NCI-H526 treated with DMSO at 0.1 percent for 48 hours (cell line): ENCODE results near the gene MYL7.
"Not testable (repeated sequence)": the region's sequence is repeated elsewhere in the genome, so short reads cannot be mapped to it uniquely, and the experiment has no call there.

ENCODE experiments used
- DNase-seq: peaks from one replicate; lab custom pipeline; 2025; lab: John Stamatoyannopoulos, UW

The MYL7 gene

DNA sequence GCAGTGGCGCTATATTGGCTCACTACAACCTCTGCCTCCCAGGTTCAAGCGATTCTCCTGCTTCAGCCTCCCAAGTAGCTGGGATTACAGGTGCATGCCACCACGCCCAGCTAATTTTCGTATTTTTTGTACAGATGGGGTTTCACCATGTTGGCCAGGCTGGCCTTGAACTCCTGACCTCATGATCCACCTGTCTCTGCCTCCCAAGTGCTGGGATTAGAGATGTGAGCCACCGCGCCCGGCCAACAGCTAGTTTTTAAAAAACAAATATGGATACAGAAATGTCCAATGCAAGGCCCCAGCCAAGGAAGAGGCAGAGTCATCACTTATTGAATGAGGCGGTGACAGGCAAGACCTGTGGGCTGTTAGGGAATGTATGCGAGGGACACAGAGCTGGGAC is 30.8 kb upstream of the MYL7 start:
- DNase-seq: not testable (repeated sequence)

DNA sequence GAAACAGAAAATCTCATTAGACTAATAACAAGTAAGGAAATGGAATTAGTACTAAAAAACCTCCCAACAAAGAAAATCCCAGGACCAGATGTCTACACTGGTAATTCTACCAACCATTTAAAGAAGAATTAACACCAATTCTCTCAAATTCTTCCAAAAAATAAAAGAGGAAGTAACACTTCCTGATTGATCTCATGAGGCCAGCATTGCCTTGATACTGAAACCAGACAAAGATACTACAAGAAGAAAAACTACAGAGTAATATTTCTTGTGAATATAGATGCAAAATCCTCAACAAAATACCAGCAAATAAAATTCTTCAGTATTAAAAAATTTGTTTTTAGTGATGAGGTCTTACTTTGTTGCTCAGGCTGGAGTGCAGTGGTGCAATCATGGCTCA is 26.8 kb upstream of the MYL7 start:
- DNase-seq: no peak

DNA sequence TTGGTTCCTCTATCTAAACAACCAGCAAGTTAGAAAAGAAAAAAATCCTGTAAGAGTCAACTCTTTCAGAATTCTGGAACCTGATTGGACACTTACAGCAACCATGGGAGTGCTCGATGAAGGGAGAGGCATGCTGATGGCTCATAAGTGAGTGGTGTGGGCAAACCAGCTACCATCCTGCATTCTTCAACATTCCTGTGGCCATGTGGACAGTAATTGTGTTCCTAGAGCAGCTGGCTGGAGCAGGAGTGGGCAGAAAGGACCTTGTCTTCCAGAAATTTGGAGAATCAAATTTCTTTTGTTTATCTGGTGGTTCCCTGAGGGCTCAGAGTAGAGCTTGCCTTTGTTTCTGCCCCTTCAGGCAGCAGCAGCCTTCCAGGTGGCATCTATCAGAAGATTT is 22.5 kb upstream of the MYL7 start:
- DNase-seq: no peak

DNA sequence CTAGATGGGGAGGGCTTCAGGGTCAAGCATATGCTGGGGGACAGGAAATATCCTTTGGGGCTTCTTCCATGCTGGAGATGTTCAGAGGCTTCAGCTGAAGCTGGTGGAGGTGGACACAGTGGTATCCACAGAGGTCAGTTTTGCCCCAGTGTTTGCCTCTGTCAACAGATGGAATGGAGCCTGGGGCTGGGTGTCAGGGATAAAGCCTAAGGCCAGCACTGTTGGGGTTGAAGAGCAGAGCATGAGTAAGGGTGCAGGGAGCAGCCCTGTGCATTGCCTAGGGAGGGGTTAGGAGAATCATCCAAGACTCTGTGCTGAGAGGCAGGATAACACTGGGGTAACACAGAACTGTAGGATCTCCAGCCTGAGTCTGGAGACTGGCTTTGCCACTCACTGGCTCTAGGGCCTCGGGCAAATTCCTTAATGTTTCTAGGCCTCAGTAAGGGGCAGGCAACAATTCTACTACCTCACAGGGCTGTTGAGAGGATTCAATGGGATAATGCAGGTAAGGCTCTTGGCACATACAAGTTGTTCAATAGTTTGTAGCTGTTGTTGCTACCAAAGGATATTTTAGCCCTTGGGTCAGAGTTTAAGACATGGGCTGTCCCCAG is 21.8 kb upstream of the MYL7 start:
- DNase-seq: no peak

- no peak for DNase-seq
These were observed 21.0 kb upstream of the MYL7 start for GRCh38 chr7:44162179-44162578.

GRCh38 chr7:44161371-44161770 is 20.2 kb upstream of the MYL7 start:
- DNase-seq: no peak

DNA sequence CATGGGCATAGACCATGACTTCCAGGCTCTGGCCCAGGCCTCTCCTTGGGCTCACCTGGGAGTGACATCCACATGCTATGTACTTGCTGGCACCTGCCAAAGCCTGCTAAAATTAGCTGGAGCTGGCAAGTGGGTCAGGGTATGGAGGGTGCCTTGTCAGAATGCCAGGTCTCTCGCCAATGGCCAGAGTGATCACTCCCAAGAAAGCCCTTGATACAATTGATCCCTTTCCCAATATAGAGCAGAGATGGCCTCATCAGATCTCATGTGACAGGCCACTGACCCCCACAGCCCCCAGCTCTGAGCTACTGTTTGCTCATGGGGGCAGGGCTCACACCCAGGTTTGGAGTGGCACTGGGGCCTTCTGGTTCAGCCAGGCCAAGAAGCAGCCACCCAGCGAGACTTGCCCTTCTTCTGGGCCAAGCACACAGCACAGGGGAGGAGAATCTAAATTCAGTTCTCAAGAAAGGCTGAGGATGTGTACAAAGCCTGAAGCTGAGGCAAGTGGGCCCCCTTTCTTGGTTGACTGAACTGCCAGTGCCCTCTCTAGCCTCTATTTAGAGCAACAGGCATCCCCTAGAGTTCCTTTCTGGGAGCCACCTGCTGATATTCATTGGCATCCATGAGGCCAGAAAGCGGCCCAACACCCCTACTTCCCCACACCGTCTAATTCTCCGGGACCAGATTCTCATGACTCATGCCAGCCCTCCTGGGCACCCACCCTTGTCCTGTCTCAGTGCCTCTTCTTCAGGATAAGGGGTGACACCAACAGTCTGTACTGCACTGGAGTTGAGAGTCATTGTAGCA is 18.9 kb upstream of the MYL7 start:
- DNase-seq: no peak

- no peak for DNase-seq
These were observed 17.9 kb upstream of the MYL7 start for GRCh38 chr7:44158873-44159631.

DNA sequence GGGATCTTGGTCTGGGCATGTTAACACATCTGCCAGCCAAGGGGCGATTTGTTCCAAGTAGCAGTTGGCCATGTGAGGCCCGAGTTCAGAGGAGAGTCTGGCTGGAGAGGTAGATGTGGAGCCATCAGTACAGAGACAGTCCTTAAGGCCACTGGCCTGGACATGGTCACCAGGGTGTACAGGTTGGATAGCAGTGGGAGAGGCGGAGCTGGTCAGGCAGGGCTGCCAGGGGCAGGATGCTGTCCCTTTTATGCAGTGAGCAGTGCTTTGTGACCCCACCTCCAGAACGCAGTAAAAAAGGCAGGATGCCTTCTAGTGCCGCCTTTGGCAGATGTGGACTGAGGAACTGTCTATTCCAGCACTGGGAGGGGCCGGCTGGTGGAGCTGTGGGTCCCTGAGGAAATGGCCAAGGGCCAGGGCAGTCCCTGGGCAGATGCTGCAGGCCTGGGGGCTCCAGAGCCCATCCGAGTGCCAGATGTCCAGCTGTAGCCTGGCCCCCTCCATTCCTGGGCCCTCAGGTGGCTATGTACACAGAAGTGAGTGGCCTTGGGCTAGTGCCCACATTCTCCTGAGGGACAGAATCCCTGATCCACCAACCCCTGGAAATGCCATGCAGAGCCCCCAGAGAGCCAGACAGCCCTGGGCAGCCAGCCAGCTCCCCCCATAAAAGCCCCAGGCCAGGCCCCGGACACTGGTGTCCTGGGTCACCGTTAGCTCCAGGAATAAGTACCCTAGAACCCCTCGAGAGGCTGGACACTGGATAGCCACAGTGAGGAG is 17.2 kb upstream of the MYL7 start:
- no peak for DNase-seq

DNA sequence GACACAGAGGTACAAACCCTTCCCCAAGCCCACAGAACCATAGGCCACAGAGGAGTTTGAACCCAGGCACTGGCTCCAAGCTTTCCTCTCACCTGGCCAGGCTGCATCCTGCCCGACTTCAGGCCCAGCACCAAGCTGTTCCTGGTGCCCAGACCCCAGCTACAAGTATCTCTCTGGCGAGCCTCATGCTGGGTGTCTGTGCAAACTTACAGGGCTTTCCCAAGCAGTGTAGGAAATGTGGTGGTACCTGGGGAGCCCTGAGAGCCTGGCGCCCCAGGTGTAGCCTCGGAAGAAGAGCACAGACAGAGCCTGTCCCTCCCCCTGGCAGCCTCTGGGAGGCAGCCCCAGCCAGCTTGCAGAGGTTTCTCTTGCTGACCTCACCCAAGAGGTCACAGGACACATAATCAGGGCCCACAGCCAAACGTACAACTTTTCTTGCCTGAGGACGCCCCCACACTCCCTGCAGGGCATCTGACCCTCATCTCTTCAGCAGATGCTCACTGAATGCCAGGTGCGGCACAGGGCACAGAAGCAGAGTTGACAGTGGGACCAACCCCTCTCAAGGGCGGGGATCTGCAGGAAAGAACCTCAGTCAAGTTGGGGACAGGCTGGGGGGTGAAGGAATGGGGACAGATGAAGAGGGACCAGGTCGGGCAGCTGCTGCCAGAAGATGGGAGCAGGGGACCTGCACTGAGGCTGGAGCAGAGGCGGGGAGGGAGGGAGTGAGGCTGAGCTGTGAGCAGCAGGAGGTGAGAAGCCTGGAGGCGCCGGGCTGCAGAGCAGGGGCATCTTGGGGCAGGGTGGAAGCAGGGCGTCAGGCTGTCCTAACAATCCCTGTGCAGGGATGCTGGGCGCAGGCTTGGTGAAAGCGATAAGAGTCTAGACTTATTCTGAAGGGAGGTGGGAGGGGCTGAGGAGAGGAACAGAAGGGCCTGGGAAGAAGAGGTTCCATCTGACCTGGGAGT is 16.3 kb upstream of the MYL7 start:
- no peak for DNase-seq

DNA sequence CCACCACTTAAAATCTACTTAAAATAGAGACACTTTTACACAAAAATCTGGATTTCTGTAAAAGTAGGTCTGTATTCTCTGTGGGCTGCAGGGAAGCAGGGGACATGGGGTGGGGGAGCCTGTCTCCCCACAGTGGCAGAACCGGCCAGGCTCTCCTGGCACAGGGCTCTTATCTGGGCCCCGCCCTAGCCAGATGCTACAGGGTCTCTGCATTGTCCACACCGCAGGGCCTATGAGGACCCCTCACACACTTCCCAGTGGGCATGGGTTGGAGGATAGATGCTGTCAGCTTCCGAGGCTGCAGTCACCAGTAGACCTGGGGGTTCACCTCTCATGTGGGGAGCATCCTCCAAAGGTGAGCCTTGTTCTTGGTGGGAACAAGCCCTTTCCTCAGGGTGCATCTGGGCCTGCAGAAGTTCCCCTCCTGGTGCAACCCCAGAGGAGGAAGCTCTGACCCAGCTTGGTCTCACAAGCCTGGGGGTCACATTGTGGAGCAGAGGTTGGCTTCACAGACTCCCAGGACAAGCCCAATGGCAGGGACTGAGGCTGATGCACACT is 15.4 kb upstream of the MYL7 start:
- DNase-seq: no peak

DNA sequence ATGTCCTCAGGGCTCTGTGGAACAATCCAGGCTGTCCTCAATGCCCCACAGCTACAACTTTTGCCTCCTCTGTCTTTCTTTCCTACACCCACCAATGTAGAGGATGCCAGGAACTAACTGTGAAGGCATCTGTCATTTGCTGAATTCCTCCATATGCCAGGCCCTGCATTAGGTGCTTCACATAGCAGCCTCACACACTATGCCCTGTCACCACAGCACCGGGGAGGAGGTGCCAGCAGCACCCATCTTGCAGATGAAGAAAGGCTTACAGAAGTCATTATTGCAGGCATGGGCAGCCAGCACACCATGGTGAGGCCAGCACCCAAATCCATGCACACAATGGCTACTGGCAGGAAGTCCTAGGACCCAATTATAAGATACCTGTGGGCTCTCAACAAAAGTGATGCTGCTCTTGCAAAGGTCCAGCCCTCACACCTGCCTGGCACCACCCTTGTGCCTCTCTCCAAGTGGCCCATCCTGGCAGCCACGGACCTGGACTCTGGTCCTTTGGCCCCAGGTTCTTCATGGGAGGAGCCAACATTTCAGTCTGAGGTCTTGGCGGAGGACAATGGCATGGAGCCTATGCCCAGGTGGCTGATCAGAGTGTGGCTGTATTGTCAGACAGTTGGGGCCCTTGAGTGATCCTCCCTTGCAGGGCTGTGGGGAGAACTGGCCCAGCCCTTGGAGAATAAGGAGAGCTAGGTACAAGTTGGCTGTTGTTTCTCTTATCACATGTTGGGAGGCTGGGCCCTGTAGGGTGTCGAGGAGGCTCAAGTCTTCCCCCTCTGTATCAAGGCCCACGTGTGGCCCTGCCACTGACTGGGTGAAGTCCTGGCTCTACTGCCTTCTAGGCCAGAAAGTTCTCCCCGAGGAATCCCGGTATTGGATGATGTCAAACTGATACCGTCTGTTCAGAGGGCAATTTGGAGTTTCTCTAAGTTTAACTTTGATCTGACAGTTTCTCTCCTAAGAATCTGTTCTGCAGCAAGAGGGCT is 14.4 kb upstream of the MYL7 start:
- no peak for DNase-seq

DNA sequence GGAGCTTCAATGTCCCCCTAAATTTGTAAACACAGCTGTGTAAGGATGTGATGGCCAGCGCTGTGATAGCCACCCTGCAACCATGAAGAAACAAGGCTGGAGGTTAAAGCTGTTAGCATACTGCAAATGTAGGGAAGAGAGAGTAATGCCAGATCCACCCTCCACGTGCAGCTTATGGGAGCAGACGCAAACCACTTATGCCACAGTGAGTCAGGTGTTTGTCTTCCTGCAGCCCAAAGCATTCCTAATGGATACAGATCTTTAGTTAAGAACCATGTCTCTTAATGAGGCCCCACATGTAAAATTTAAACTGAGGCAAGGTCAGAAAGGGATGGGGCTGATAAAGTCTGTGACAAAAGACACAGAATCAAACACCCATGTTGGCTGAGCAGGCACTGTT is 13.6 kb upstream of the MYL7 start:
- no peak for DNase-seq

DNA sequence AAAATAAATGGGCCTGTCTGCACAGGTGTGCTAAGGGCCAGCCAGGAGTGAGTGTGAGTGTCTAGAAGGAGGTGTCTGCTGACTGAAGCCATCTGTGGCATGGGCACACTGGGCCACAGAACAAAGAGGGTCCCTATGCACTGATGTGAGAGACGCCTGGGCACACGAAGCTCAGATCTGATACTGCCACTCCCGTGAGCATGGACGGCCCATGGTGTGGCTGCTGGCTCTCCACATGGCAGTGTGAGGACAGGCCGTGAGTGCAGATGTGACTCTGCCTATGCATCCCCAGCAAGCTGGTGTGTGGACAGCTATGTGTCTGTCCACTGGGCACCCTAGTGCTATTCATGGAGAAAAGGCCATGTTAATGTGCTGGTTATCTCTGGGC is 12.8 kb upstream of the MYL7 start:
- no peak for DNase-seq

- DNase-seq: no peak
These were observed 12.1 kb upstream of the MYL7 start for GRCh38 chr7:44152971-44153947.

DNA sequence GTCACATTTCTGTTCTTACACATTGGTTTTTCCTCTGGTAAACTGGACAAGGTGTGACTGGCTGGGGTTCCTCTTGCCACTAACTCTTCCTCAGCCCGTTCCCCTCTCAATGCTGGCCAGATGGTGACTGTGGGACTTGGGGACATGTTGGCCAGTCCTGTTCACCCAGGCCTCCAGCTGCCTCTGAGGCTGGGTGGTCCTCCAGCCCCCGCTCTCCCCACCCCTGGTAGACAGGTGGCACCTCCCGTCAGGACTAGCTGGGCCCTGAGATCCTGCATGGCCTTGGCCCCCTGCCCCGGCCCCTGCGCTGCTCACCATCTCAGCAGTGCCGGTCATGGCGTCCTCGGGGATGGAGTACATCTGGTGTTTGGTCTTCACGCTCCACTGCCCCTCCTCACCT is 10.8 kb upstream of the MYL7 start:
- no peak for DNase-seq

DNA sequence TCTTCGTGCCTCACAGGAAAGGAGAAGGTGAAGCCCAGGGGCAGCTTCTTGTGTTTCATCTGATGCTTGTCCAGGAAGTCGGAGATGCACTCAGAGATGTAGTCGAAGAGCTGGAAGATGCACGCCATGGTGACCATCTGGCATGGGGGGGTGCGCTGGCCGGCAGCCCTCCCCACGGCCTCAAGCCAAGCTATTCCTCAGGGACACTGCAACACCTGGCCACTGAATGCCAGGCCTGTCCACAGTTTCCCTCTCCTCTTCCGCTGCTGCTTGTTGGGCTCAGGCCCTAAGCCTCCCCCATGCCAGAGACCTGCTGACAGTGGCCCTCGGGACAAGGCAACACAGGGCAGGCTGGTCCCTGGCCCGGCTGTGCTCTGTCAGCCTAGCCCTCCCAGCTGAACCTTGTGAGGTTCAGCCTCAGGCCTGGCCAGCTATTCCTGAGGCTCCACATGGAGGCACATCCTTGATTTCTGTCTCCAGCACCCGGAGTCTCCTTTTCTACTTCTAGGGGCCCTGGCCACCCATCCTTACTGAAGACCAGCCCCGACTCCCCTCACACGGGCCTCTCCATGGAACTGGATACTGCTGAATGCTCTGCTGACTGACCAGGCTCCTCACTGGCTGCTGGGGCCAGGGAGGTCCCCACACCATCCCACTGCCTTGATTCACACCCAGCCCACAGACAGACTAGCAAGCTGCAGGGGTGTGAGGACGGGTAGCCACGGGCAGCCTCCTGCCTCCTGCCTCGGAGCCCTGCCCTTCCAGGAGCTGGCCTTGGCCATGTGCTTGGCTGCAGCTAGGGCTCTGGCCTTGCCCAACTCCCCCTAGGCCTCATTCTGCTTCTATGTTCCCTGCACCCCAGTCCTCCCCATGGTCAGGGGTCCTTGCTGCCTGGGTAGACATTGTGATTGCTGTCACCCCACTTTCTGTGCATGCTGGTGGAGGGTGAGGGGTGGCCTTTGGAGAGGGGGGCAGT is 10.1 kb upstream of the MYL7 start:
- no peak for DNase-seq
